Measurements from ENCODE around the gene FSD1.

DNA sequence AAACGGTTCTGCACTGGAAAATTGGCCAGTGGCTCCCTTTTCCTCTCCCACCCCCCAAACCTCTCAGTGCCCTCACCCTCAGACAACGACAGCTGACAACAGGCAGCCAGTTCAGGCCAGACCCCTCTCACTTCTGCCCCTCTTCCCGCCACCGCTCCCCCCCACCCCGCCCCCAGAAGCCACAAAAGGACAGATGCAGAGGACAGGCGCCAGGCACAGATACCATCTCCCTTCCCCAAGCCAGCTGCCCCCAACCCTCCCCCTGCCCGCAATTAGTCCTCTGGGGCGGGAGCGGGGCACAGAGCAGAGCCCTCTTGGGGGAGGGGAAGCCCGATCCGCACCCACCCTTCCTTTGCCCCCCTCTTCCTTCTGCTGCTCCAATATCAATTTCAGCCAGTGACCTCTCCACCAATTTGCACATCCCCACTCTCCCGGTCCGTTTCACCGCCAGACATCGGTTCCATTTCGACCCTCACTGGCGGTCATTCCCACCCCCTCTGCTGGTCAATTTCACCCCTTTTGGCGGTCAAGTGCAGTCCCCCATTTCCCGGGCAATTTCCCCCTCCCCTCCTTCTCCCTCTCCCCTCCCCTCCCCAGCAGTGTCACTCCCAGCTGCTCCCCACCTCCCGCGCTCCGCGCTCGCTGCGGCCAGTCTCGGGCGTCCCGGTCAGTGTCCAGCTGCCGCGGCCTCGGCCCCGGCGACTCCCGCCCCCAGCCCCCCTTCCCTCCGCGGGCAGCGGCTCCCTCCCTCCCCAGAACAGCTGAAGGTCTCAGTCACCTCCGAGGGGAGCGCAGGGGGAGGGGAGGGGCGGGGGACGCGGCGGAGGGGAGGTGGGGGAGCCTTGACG lies 25.8 kb upstream of the FSD1 start, which contains the start of gene SHD:
- TF ChIP-seq POLR2AphosphoS5 (IDR thresholded peaks at IDR 0.05): no peak
- TF ChIP-seq POLR2A (IDR thresholded peaks at IDR 0.05): no peak
- TF ChIP-seq, protein P1, sequence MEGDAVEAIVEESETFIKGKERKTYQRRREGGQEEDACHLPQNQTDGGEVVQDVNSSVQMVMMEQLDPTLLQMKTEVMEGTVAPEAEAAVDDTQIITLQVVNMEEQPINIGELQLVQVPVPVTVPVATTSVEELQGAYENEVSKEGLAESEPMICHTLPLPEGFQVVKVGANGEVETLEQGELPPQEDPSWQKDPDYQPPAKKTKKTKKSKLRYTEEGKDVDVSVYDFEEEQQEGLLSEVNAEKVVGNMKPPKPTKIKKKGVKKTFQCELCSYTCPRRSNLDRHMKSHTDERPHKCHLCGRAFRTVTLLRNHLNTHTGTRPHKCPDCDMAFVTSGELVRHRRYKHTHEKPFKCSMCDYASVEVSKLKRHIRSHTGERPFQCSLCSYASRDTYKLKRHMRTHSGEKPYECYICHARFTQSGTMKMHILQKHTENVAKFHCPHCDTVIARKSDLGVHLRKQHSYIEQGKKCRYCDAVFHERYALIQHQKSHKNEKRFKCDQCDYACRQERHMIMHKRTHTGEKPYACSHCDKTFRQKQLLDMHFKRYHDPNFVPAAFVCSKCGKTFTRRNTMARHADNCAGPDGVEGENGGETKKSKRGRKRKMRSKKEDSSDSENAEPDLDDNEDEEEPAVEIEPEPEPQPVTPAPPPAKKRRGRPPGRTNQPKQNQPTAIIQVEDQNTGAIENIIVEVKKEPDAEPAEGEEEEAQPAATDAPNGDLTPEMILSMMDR (IDR thresholded peaks at IDR 0.05): no peak

Data from prostate gland (tissue), 2 donors.